Brain microvascular endothelial cell (primary cell): ENCODE results near the gene CHRNA1.
A peak's percentile ranks its signal among the peaks of the same experiment; 100 is the strongest.
"Not testable (repeated sequence)": the region's sequence is repeated elsewhere in the genome, so short reads cannot be mapped to it uniquely, and the experiment has no call there.

Experiments used
- DNase-seq: peaks from one replicate; pipeline ENCODE4 v3.0.0-alpha.2; 2020
- H3K27ac ChIP-seq: fragments of 250-450 bp; sonication (Bioruptor Pico); 2 replicates; pipeline ENCODE4 v1.5.1; 2020; ENCODE audit warnings: mild to moderate bottlenecking, moderate library complexity
- H3K27me3 ChIP-seq: fragments of 250-450 bp; sonication (Bioruptor Pico); replicated peaks from 2 replicates; pipeline ENCODE4 v1.5.1; 2020; ENCODE audit warnings: mild to moderate bottlenecking
- H3K36me3 ChIP-seq: fragments of 250-450 bp; sonication (Bioruptor Pico); replicated peaks from 2 replicates; pipeline ENCODE4 v1.5.1; 2020; ENCODE audit warnings: mild to moderate bottlenecking
- H3K4me3 ChIP-seq: 2 replicates; pipeline ENCODE4 v1.5.1; 2011; ENCODE audit warnings: low read depth, mild to moderate bottlenecking, control low read depth, low read length, moderate library complexity
- CTCF ChIP-seq: IDR thresholded peaks from 2 replicates; pipeline ENCODE4 v1.5.1; 2011; ENCODE audit warnings: low read depth, mild to moderate bottlenecking, moderate library complexity, low read length, control low read depth, inconsistent platforms; ENCODE audit errors: missing control alignments
- in situ Hi-C: cut with HindIII; loops from 2 replicates; pipeline ENCODE4 v1.10.0; 2017; ENCODE audit warnings: low sequenced_read_pairs, low pct_ligation_motif_present

The CHRNA1 gene

GRCh38 chr2:174713686-174714085, 50.6 kb downstream of the CHRNA1 start:
- in situ Hi-C loops = no loop called here
- no peak for DNase-seq
- Histone ChIP-seq H3K36me3 (no peaks in the 10 kb centered on the region), H3K27me3 (no peaks in the 10 kb centered on the region), H3K4me3 (no peak overlapping the region), H3K27ac (no peak overlapping the region)
- TF ChIP-seq CTCF = no peak

- no peak for TF ChIP-seq CTCF
Observed at GRCh38 chr2:174711206-174711605, 53.1 kb downstream of the CHRNA1 start.

GRCh38 chr2:174709416-174710004, 54.8 kb downstream of the CHRNA1 start:
- in situ Hi-C loops, H3K4me3 ChIP-seq, H3K27ac ChIP-seq, H3K27me3 ChIP-seq, H3K36me3 ChIP-seq, DNase-seq: not testable (repeated sequence)

More at GRCh38 chr2:174711206-174711605, 53.1 kb downstream of the CHRNA1 start:
- DNase-seq = peak; percentile 43
- Histone ChIP-seq H3K36me3 (no peaks in the 10 kb centered on the region), H3K4me3 (no peak overlapping the region), H3K27ac (no peak overlapping the region), H3K27me3 (no peaks in the 10 kb centered on the region)
- in situ Hi-C loops = no loop called here

GRCh38 chr2:174708713-174709112, 55.6 kb downstream of the CHRNA1 start:
- TF ChIP-seq CTCF = no peak

GRCh38 chr2:174705321-174705720, 59.0 kb downstream of the CHRNA1 start:
- in situ Hi-C loops = no loop called here
- no peak overlapping the region for H3K27ac ChIP-seq
- no peak for DNase-seq
- no peak overlapping the region for H3K4me3 ChIP-seq
- no peaks in the 10 kb centered on the region for H3K36me3 ChIP-seq
- no peaks in the 10 kb centered on the region for H3K27me3 ChIP-seq
- TF ChIP-seq CTCF = peak; percentile 14

More at GRCh38 chr2:174708713-174709112, 55.6 kb downstream of the CHRNA1 start:
- Histone ChIP-seq H3K27ac (no peak overlapping the region), H3K27me3 (no peaks in the 10 kb centered on the region), H3K4me3 (no peak overlapping the region), H3K36me3 (no peaks in the 10 kb centered on the region)
- in situ Hi-C loops = no loop called here
- no peak for DNase-seq

- Histone ChIP-seq H3K36me3 (no peaks in the 10 kb centered on the region), H3K27ac (no peak overlapping the region), H3K27me3 (no peaks in the 10 kb centered on the region), H3K4me3 (no peak overlapping the region)
- TF ChIP-seq CTCF = no peak
- in situ Hi-C loops = no loop called here
- no peak for DNase-seq
Observed at GRCh38 chr2:174704642-174705041, 59.6 kb downstream of the CHRNA1 start.
